ENCODE results near the gene NAPSA. TPM values are rescaled to one million over a fixed set of nuclear protein-coding genes. Genes with fewer than 3 reads are reported as not detected.

NAPSA gene
- total and polyA plus RNA-seq, 2 donors, result 0.94 to 6.4 TPM

DNA sequence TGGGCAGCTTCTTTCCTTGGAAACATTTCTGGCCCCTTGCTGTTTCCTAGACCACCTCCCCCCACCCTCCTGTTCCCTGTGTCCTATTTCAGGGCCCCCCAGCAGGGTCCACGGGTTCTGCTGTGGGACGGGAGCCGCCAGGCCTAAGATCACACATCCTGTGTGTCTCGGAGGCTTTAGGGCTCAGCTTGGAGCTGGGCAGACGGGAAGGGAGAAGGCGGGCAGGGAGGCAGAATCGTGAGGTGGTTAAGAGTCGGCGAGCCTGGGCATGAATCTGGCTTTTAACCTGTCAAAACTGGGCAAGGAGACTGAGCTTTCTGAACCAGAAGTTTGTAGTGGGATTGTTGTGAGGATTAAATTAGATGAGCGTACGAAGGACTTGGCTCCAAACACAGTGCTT lies 41.1 kb downstream of the NAPSA start:
- H3K27me3 ChIP-seq (ENCODE audit: control insufficient read depth in 2 of 2, insufficient read depth in 1 of 2, low read length in 1 of 2), result peaks cover 36 to 42% of the 10 kb centered on the region in 2 donors
- DNase-seq (ENCODE audit: low read depth in 6 of 9, low spot score in 9 of 9), result no peak
- H3K27ac ChIP-seq (ENCODE audit: low read depth in 1 of 2, low read length in 1 of 2), result no peak overlapping the region
- H3K4me3 ChIP-seq (ENCODE audit: low read length in 2 of 2), result no peak overlapping the region
- H3K9me3 ChIP-seq (ENCODE audit: control insufficient read depth in 2 of 2, insufficient read depth in 1 of 2, low read length in 1 of 2), result peaks cover 5 to 14% of the 10 kb centered on the region in 2 donors
- peaks cover 0 to 5% of the 10 kb centered on the region in 2 donors for H3K4me1 ChIP-seq (ENCODE audit: control insufficient read depth in 2 of 2, insufficient read depth in 2 of 2, low read length in 2 of 2)
- no peaks in the 10 kb centered on the region for H3K36me3 ChIP-seq (ENCODE audit: control insufficient read depth in 2 of 2, insufficient read depth in 2 of 2, low read length in 1 of 2)
- 81% methylated on average over 11 of the region's 11 CpGs for WGBS

DNA sequence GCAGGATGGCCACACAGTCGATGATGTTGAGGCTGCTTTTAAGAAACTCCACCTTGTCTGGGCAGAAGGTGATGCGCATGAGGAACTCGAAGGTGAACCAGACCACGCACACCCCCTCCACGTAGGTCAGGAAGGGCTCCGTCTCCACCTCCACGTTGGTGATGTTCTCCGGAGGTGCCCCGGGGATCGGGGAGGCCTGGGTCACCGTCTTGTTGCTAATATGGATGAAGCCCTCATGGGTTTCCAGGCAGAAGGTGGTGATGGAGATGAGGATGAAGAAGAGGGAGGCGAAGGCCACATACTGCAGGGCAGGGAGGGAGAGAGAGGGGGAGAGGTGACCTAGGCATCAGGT lies 41.7 kb downstream of the NAPSA start:
- Histone ChIP-seq H3K36me3 (ENCODE audit: control insufficient read depth in 2 of 2, insufficient read depth in 2 of 2, low read length in 1 of 2) (no peaks in the 10 kb centered on the region), H3K9me3 (ENCODE audit: control insufficient read depth in 2 of 2, insufficient read depth in 1 of 2, low read length in 1 of 2) (peaks cover 1 to 11% of the 10 kb centered on the region in 2 donors), H3K27ac (ENCODE audit: low read depth in 1 of 2, low read length in 1 of 2) (no peak overlapping the region), H3K27me3 (ENCODE audit: control insufficient read depth in 2 of 2, insufficient read depth in 1 of 2, low read length in 1 of 2) (peaks cover 30 to 39% of the 10 kb centered on the region in 2 donors), H3K4me1 (ENCODE audit: control insufficient read depth in 2 of 2, insufficient read depth in 2 of 2, low read length in 2 of 2) (peaks cover 0 to 5% of the 10 kb centered on the region in 2 donors), H3K4me3 (ENCODE audit: low read length in 2 of 2) (no peak overlapping the region)
- DNase-seq (ENCODE audit: low read depth in 6 of 9, low spot score in 9 of 9), result no peak
- WGBS, result 94% methylated on average over 12 of the region's 12 CpGs

DNA sequence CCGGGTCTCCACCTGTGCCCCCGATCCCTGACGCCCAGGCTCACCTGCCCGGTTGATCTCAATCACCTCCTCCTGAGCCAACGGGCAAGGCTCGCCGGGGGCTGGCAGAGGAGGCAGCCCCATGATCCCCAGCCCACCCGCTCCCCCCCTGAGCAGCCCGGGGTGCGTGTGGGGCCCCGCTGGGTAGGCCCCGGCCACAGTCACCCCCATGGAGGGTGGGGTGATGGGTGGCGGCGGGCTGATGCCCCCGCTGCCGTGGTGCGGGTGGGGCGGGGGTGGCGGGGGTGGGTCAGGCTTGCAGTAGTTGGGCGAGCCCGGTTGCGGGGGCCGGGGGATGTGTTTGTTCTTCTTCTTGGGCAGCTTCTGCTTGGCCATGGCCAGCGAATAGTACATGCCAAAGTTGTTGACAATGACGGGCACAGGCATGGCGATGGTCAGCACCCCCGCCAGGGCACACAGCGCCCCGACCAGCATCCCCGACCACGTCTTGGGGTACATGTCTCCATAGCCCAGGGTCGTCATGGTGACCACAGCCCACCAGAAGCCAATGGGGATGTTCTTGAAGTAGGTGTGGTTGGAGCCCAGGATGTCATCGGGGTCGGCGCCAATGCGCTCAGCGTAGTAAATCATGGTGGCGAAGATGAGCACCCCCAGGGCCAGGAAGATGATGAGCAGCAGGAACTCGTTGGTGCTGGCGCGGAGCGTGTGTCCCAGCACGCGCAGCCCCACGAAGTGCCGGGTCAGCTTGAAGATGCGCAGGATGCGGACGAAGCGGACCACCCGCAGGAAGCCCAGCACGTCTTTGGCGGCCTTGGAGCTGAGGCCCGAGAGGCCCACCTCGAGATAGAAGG lies 42.3 kb downstream of the NAPSA start:
- no peak overlapping the region for H3K4me3 ChIP-seq (ENCODE audit: low read length in 2 of 2)
- 96% methylated on average over 55 of the region's 55 CpGs for WGBS
- H3K36me3 ChIP-seq (ENCODE audit: control insufficient read depth in 2 of 2, insufficient read depth in 2 of 2, low read length in 1 of 2), result no peaks in the 10 kb centered on the region
- peaks cover 1 to 11% of the 10 kb centered on the region in 2 donors for H3K9me3 ChIP-seq (ENCODE audit: control insufficient read depth in 2 of 2, insufficient read depth in 1 of 2, low read length in 1 of 2)
- no peak for DNase-seq (ENCODE audit: low read depth in 6 of 9, low spot score in 9 of 9)
- peaks cover 0 to 5% of the 10 kb centered on the region in 2 donors for H3K4me1 ChIP-seq (ENCODE audit: control insufficient read depth in 2 of 2, insufficient read depth in 2 of 2, low read length in 2 of 2)
- H3K27ac ChIP-seq (ENCODE audit: low read depth in 1 of 2, low read length in 1 of 2), result no peak overlapping the region
- peaks cover 24 to 35% of the 10 kb centered on the region in 2 donors for H3K27me3 ChIP-seq (ENCODE audit: control insufficient read depth in 2 of 2, insufficient read depth in 1 of 2, low read length in 1 of 2)

DNA sequence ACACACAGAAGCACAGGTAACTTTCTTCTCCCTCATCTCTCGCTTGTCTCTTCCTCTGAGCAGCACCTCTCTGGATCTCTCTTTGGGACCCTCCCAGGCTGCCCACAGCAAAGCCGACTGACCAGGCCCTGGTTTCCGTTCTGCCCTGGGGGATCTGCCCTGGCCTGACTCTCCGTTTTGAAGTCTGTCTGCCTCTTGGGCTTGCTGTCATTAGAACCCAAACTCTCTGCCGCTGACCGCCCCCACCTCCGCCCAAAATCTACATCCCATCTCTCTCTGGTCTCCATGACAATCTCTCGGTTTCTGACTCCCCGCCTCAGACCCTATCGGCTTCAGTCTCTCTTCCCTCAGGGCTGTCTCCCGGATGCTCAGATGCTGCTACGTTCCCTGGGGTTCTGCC lies 43.2 kb downstream of the NAPSA start:
- H3K4me1 ChIP-seq (ENCODE audit: control insufficient read depth in 2 of 2, insufficient read depth in 2 of 2, low read length in 2 of 2), result peaks cover 0 to 5% of the 10 kb centered on the region in 2 donors
- WGBS, result 81% methylated on average over 12 of the region's 12 CpGs
- peaks cover 1 to 11% of the 10 kb centered on the region in 2 donors for H3K9me3 ChIP-seq (ENCODE audit: control insufficient read depth in 2 of 2, insufficient read depth in 1 of 2, low read length in 1 of 2)
- no peaks in the 10 kb centered on the region for H3K36me3 ChIP-seq (ENCODE audit: control insufficient read depth in 2 of 2, insufficient read depth in 2 of 2, low read length in 1 of 2)
- no peak for DNase-seq (ENCODE audit: low read depth in 6 of 9, low spot score in 9 of 9)
- H3K4me3 ChIP-seq (ENCODE audit: low read length in 2 of 2), result no peak overlapping the region
- peaks cover 15 to 31% of the 10 kb centered on the region in 2 donors for H3K27me3 ChIP-seq (ENCODE audit: control insufficient read depth in 2 of 2, insufficient read depth in 1 of 2, low read length in 1 of 2)
- H3K27ac ChIP-seq (ENCODE audit: low read depth in 1 of 2, low read length in 1 of 2), result no peak overlapping the region

DNA sequence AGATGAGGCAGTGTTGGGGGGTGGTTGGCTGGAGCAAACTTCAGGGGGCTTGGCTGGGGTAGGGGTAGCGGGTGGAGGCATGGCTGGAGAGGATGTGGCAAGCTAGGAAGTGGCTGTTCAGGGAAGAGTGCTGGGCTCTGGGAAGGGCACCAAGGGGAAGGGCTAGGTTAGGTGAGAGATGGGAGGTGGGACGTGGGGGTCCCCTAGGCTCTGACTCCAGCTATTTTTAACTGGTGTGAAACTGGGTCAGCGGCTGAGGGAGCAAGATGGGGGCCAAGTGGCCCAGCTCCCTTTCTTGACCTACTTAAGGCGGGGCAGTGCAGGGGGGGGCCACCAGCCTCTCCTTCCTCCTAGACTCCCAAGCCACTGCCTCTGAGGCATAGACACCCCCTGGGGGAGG lies 43.6 kb downstream of the NAPSA start:
- 91% methylated on average over 4 of the region's 4 CpGs for WGBS
- Histone ChIP-seq H3K9me3 (ENCODE audit: control insufficient read depth in 2 of 2, insufficient read depth in 1 of 2, low read length in 1 of 2) (peaks cover 1 to 11% of the 10 kb centered on the region in 2 donors), H3K36me3 (ENCODE audit: control insufficient read depth in 2 of 2, insufficient read depth in 2 of 2, low read length in 1 of 2) (no peaks in the 10 kb centered on the region), H3K27me3 (ENCODE audit: control insufficient read depth in 2 of 2, insufficient read depth in 1 of 2, low read length in 1 of 2) (peaks cover 13 to 30% of the 10 kb centered on the region in 2 donors), H3K27ac (ENCODE audit: low read depth in 1 of 2, low read length in 1 of 2) (no peak overlapping the region), H3K4me1 (ENCODE audit: control insufficient read depth in 2 of 2, insufficient read depth in 2 of 2, low read length in 2 of 2) (peaks cover 0 to 5% of the 10 kb centered on the region in 2 donors), H3K4me3 (ENCODE audit: low read length in 2 of 2) (no peak overlapping the region)
- DNase-seq (ENCODE audit: low read depth in 6 of 9, low spot score in 9 of 9), result no peak

DNA sequence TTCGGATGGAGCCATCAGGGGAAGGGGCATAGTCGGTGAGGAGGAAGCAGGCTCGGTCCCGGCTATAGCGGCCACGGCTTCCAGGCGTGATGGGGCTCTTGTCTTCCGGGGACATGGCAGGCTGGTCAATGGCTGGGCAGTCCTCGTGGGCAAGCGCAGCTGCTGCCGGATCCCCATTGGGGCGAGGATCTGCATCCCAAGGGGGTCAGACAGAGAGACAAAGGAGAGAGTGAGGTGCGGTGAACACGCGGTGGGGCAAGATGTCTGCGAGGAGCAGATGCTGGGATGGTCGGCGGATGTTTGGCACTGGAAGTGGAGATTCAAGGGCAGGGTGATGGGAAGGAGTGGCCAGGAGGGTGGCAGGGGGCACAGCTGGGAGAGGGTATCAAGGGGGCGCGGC lies 44.8 kb downstream of the NAPSA start:
- Histone ChIP-seq H3K27me3 (ENCODE audit: control insufficient read depth in 2 of 2, insufficient read depth in 1 of 2, low read length in 1 of 2) (peaks cover 9 to 30% of the 10 kb centered on the region in 2 donors), H3K27ac (ENCODE audit: low read depth in 1 of 2, low read length in 1 of 2) (no peak overlapping the region), H3K9me3 (ENCODE audit: control insufficient read depth in 2 of 2, insufficient read depth in 1 of 2, low read length in 1 of 2) (no peaks in the 10 kb centered on the region), H3K36me3 (ENCODE audit: control insufficient read depth in 2 of 2, insufficient read depth in 2 of 2, low read length in 1 of 2) (no peaks in the 10 kb centered on the region), H3K4me1 (ENCODE audit: control insufficient read depth in 2 of 2, insufficient read depth in 2 of 2, low read length in 2 of 2) (peaks cover 0 to 3% of the 10 kb centered on the region in 2 donors), H3K4me3 (ENCODE audit: low read length in 2 of 2) (no peak overlapping the region)
- no peak for DNase-seq (ENCODE audit: low read depth in 6 of 9, low spot score in 9 of 9)
- WGBS, result 93% methylated on average over 20 of the region's 20 CpGs

DNA sequence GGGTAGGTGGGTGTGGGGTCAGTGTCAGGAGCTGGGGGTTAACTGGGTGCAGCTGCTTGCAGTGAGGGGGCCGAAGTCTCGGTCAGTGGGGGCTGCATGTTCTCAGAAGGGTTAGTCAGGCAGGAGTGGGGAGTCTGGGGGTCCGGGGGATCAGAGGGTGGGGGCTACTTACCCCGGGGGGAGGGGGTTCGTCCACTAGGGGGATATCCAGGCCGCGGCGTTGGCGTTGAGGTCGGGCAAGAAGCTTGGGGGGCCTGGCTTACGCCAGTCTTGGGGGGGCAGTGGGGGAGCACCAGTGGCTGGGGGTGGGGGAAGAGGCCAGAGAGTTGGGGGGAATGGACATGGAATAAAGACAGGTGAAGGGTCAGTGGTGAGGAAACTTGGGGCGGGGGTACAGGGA lies 45.4 kb downstream of the NAPSA start:
- WGBS, result 88% methylated on average over 12 of the region's 12 CpGs
- H3K27ac ChIP-seq (ENCODE audit: low read depth in 1 of 2, low read length in 1 of 2), result no peak overlapping the region
- no peaks in the 10 kb centered on the region for H3K9me3 ChIP-seq (ENCODE audit: control insufficient read depth in 2 of 2, insufficient read depth in 1 of 2, low read length in 1 of 2)
- H3K36me3 ChIP-seq (ENCODE audit: control insufficient read depth in 2 of 2, insufficient read depth in 2 of 2, low read length in 1 of 2), result no peaks in the 10 kb centered on the region
- H3K4me3 ChIP-seq (ENCODE audit: low read length in 2 of 2), result no peak overlapping the region
- H3K27me3 ChIP-seq (ENCODE audit: control insufficient read depth in 2 of 2, insufficient read depth in 1 of 2, low read length in 1 of 2), result peaks cover 12 to 30% of the 10 kb centered on the region in 2 donors
- DNase-seq (ENCODE audit: low read depth in 6 of 9, low spot score in 9 of 9), result no peak
- no peaks in the 10 kb centered on the region for H3K4me1 ChIP-seq (ENCODE audit: control insufficient read depth in 2 of 2, insufficient read depth in 2 of 2, low read length in 2 of 2)

DNA sequence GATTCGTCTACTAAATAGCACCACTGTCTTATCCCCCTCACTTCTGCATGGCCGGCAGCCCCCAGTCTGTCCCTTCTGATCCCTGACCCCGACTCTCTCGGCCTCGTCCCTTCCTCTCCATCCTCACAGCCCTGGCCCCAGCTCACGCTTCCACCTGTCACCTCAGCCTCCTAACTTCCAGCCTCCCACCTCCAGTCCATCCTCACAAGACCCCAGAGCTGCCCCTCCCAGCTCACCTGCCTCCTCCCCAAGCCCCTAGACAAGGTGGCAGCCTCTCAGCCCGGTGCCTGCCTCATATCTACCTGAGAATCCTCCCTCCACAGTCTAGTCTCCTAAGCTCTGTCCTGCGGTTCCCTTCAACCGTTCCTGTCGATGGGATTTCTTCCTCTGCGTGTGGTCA lies 46.3 kb downstream of the NAPSA start:
- Histone ChIP-seq H3K4me3 (ENCODE audit: low read length in 2 of 2) (no peak overlapping the region), H3K27ac (ENCODE audit: low read depth in 1 of 2, low read length in 1 of 2) (no peak overlapping the region), H3K4me1 (ENCODE audit: control insufficient read depth in 2 of 2, insufficient read depth in 2 of 2, low read length in 2 of 2) (no peaks in the 10 kb centered on the region), H3K27me3 (ENCODE audit: control insufficient read depth in 2 of 2, insufficient read depth in 1 of 2, low read length in 1 of 2) (peaks cover 21 to 35% of the 10 kb centered on the region in 2 donors), H3K9me3 (ENCODE audit: control insufficient read depth in 2 of 2, insufficient read depth in 1 of 2, low read length in 1 of 2) (peaks cover 0 to 2% of the 10 kb centered on the region in 2 donors), H3K36me3 (ENCODE audit: control insufficient read depth in 2 of 2, insufficient read depth in 2 of 2, low read length in 1 of 2) (no peaks in the 10 kb centered on the region)
- 89% methylated on average over 11 of the region's 11 CpGs for WGBS
- DNase-seq (ENCODE audit: low read depth in 6 of 9, low spot score in 9 of 9), result no peak

DNA sequence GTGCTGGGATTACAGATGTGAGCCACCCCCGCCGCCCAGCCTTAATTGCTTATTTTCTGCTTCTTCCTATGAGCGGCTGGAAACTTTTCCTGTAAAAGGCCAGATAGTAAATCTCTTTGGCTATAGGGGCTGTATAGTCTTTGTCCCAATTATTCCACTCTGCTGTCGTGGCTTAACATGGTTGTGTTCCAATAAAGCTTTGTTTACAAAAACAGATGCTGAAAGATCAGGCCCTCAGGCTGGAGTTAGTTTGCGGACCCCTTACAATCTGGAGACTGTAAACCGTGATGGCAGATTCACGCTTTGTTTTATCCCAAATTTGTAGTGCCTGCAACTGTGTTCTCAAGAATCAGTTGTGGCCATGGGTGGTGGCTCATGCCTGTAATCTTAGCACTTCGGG lies 47.0 kb downstream of the NAPSA start:
- WGBS, result 94% methylated on average over 8 of the region's 8 CpGs
- H3K9me3 ChIP-seq (ENCODE audit: control insufficient read depth in 2 of 2, insufficient read depth in 1 of 2, low read length in 1 of 2), result peaks cover 0 to 3% of the 10 kb centered on the region in 2 donors
- DNase-seq (ENCODE audit: low read depth in 6 of 9, low spot score in 9 of 9), result no peak
- no peak overlapping the region for H3K27ac ChIP-seq (ENCODE audit: low read depth in 1 of 2, low read length in 1 of 2)
- H3K4me1 ChIP-seq (ENCODE audit: control insufficient read depth in 2 of 2, insufficient read depth in 2 of 2, low read length in 2 of 2), result no peaks in the 10 kb centered on the region
- peaks cover 29 to 42% of the 10 kb centered on the region in 2 donors for H3K27me3 ChIP-seq (ENCODE audit: control insufficient read depth in 2 of 2, insufficient read depth in 1 of 2, low read length in 1 of 2)
- H3K4me3 ChIP-seq (ENCODE audit: low read length in 2 of 2), result no peak overlapping the region
- no peaks in the 10 kb centered on the region for H3K36me3 ChIP-seq (ENCODE audit: control insufficient read depth in 2 of 2, insufficient read depth in 2 of 2, low read length in 1 of 2)
